ENCODE results near the gene ZCCHC8.
"Not testable (repeated sequence)": the region's sequence is repeated elsewhere in the genome, so short reads cannot be mapped to it uniquely, and the experiment has no call there.

Gene ZCCHC8

DNA sequence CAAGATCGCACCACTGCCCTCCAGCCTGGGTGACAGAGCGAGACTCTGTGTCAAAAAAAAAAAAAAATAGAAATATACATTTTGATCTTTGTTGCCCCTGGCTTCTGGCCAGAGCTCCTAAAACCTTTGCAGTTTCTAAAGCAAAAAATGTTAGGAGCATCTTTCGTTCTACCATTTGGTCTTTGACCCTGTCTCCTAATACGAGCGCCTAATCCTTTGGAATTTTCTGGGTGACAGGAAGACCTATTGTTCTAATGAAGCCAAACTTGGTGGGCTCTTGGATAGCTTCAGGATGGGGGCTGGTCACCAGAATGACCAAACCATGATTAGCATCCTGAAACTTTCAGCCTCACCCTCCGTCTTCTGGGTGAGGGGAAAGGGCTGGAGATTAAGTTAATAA lies 46.0 kb downstream of the ZCCHC8 start:
- TF ChIP-seq CTCF (IDR thresholded peaks at IDR 0.05; ENCODE audit: control insufficient read depth, extremely low read depth, insufficient read depth) = no peak
- no peak overlapping the region for H3K4me3 ChIP-seq (ENCODE audit: low read depth, low read length)
- no peak for DNase-seq (ENCODE audit: low read depth)

GRCh38 chr12:122454250-122454721 lies 46.4 kb downstream of the ZCCHC8 start:
- no peak overlapping the region for H3K4me3 ChIP-seq (ENCODE audit: low read depth, low read length)
- no peak for DNase-seq (ENCODE audit: low read depth)
- no peak for TF ChIP-seq CTCF (IDR thresholded peaks at IDR 0.05; ENCODE audit: control insufficient read depth, extremely low read depth, insufficient read depth)

- no peak for TF ChIP-seq CTCF (IDR thresholded peaks at IDR 0.05; ENCODE audit: control insufficient read depth, extremely low read depth, insufficient read depth)
- no peak for DNase-seq (ENCODE audit: low read depth)
- H3K4me3 ChIP-seq (ENCODE audit: low read depth, low read length) = no peak overlapping the region
These were observed 47.9 kb downstream of the ZCCHC8 start for GRCh38 chr12:122452701-122453285.

DNA sequence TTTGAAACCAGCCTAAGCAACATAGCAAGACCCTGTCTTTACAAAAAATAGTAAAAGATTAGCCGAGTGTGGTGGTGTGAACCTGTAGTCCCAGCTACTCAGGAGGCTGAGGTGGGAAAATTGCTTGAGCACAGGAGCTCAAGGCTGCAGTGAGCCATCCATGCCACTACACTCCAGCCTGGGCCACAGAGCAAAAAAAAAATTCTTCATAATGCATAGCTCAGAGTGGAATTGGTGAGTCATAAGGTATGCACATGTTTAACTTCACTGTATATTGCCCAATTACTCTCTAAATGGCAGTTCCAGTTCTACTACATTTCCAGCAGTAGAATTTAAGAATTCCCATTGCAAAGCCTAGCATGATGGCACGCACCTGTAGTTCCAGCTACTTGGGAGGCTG lies 51.4 kb downstream of the ZCCHC8 start:
- no peak overlapping the region for H3K4me3 ChIP-seq (ENCODE audit: low read depth, low read length)
- peak; percentile 22 for DNase-seq (ENCODE audit: low read depth)
- no peak for TF ChIP-seq CTCF (IDR thresholded peaks at IDR 0.05; ENCODE audit: control insufficient read depth, extremely low read depth, insufficient read depth)

- DNase-seq (ENCODE audit: low read depth); H3K4me3 ChIP-seq (ENCODE audit: low read depth, low read length): not testable (repeated sequence)
These were observed 52.9 kb downstream of the ZCCHC8 start for GRCh38 chr12:122447825-122448224.

DNA sequence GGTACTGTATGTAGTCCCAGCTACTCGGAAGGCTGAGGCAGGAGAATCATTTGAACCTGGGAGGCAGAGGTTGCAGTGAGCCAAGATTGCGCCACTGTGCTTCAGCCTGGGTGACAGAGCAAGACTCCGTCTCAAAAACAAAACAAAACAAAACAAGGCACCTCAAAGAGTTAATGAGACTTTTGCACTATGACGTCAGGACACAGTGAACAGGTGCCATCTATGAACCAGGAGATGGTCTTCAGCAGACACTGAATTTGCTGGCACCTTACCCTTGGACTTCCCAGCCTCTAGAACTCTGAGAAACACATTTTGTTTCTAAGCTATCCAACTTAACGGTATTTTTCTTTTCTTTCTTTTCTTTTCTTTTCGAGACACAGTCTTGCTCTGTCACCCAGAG lies 54.3 kb downstream of the ZCCHC8 start:
- not testable (repeated sequence) for H3K4me3 ChIP-seq (ENCODE audit: low read depth, low read length); DNase-seq (ENCODE audit: low read depth)

DNA sequence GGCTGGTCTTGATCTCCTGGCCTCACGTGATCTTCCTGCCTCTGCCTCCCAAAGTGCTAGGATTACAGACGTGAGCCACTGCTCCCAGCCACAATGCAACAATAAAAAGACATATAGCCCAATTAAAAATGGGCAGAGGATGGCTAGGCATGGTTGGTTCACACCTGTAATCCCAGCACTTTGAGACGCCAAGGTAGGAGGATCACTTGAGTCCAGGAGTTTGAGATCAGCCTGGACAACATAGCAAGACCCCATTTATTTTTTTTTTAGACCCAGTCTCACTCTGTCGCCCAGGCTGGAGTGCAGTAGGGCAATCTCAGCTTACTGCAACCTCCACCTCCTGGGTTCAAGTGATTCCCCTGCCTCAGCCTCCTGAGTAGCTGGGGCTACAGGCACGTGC lies 56.7 kb downstream of the ZCCHC8 start:
- H3K4me3 ChIP-seq (ENCODE audit: low read depth, low read length); DNase-seq (ENCODE audit: low read depth): not testable (repeated sequence)

- DNase-seq (ENCODE audit: low read depth); H3K4me3 ChIP-seq (ENCODE audit: low read depth, low read length): not testable (repeated sequence)
These were observed 61.9 kb downstream of the ZCCHC8 start for GRCh38 chr12:122438822-122439221.

DNA sequence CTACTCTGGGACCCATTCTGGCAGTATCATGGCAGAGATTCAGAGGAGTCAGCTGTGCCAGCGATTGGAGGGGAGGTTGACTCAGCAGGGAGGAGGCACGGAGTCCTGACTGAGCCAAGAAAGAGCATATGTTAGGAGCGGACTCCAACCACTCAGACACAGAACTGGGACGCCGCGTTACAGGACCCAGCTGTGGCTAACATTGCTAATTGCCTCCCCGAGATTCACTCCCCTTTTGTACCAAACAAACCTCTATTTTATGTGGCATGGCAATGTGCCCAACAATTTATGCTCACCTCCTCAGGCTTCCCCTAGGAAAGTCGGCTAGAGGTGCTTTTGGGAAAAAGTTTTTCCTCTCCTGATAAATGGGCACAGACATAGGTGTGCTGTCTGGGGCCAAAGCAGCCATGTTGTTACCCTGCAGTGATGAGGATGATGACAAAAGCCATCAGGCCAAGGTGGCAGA lies 63.0 kb downstream of the ZCCHC8 start:
- DNase-seq (ENCODE audit: low read depth) = no peak
- TF ChIP-seq CTCF (IDR thresholded peaks at IDR 0.05; ENCODE audit: control insufficient read depth, extremely low read depth, insufficient read depth) = no peak
- H3K4me3 ChIP-seq (ENCODE audit: low read depth, low read length) = no peak overlapping the region
